ENCODE measurements around the gene SYT17.

The SYT17 gene

DNA sequence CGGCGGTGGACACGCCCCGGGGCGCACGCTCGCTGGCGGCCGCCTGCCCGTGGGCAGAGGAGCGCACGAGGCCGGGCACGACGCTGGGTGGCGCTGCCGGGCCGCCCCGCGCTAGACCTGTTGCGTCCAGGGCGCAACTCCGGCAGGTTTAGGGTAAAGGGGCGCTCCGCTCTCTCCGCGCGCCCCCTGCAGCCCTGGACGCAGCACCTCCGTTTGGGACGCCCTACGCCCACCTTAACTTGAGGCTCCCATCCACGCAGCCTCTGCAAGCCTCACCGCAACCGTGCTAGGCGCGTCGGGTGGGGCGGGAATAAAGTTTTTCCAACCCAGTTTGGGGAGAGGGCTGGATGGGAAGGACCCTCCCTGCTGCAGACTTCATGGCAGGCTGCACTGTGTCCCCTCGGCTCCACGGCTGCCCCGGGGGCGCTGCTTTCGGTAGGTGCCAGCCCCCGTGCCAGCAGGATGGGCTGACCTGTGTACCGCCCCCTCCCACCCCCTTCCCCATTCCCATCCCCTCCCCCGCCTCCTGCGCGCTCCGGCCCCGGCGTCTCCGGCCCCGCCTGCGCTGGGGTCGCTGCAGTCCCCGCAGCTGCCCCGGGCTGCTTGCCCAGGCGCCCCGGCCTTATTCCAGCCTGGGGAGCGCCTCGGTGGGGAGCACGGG, at the start of gene SYT17:
TSS of gene SYT17 (plus strand) at position 531 of the 661 bp plus-strand sequence. CDS start 407 bp downstream, outside the sequence.
- peaks cover 18% of the 10 kb centered on the region for H3K27me3 ChIP-seq (ENCODE audit: control insufficient read depth, insufficient read depth, low read length)
- H3K36me3 ChIP-seq (ENCODE audit: control insufficient read depth, insufficient read depth, low read length): no peaks in the 10 kb centered on the region
- H3K9me3 ChIP-seq (ENCODE audit: control insufficient read depth, insufficient read depth, low read length): no peaks in the 10 kb centered on the region
- H3K4me1 ChIP-seq (ENCODE audit: control insufficient read depth, insufficient read depth, low read length): no peaks in the 10 kb centered on the region
- no peak within 1 kb of the TSS for H3K27ac ChIP-seq (ENCODE audit: low read depth, low read length)
- H3K9ac ChIP-seq (ENCODE audit: low read depth, low read length): peak within 1 kb of the TSS; percentile 10; the same call in 1 of the 2 replicates
- H3K4me3 ChIP-seq (ENCODE audit: low read depth, low read length): peak within 1 kb of the TSS; percentile 78

DNA sequence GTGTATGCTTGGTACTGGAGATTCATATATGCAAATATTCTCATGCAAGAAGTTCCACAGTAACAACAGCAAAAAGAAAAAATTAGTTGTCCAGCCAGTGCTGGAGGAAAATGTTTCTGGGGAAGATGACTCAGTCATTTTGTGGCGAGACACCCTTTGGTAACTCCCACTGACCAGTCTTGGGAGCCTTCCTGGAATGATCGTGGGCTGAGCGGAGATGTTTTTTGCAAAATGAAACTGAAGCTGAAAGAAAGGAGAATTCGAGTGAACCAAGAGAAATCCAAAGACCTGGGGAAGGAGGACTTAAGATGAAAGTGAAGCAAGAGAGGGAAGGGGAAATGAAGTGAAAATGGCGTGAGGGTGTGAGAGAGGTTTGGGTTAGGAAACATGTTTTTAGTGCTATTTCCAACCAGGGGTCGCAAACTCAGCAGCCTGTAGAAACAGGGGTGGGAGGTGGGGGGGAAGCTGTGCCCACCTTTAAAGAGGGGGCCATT, 49.1 kb upstream of the SYT17 start:
- Histone ChIP-seq H3K36me3 (ENCODE audit: control insufficient read depth, insufficient read depth, low read length) (no peaks in the 10 kb centered on the region), H3K4me1 (ENCODE audit: control insufficient read depth, insufficient read depth, low read length) (peaks cover 18% of the 10 kb centered on the region), H3K9me3 (ENCODE audit: control insufficient read depth, insufficient read depth, low read length) (no peaks in the 10 kb centered on the region), H3K27me3 (ENCODE audit: control insufficient read depth, insufficient read depth, low read length) (peaks cover 31% of the 10 kb centered on the region), H3K9ac (ENCODE audit: low read depth, low read length) (no peak overlapping the region), H3K27ac (ENCODE audit: low read depth, low read length) (no peak overlapping the region), H3K4me3 (ENCODE audit: low read depth, low read length) (no peak overlapping the region)

- Histone ChIP-seq H3K9ac (ENCODE audit: low read depth, low read length) (no peak overlapping the region), H3K4me3 (ENCODE audit: low read depth, low read length) (no peak overlapping the region), H3K4me1 (ENCODE audit: control insufficient read depth, insufficient read depth, low read length) (peaks cover 18% of the 10 kb centered on the region), H3K27ac (ENCODE audit: low read depth, low read length) (no peak overlapping the region), H3K36me3 (ENCODE audit: control insufficient read depth, insufficient read depth, low read length) (no peaks in the 10 kb centered on the region), H3K9me3 (ENCODE audit: control insufficient read depth, insufficient read depth, low read length) (no peaks in the 10 kb centered on the region), H3K27me3 (ENCODE audit: control insufficient read depth, insufficient read depth, low read length) (peaks cover 26% of the 10 kb centered on the region)
These were observed 48.5 kb upstream of the SYT17 start for GRCh38 chr16:19119564-19119963.

DNA sequence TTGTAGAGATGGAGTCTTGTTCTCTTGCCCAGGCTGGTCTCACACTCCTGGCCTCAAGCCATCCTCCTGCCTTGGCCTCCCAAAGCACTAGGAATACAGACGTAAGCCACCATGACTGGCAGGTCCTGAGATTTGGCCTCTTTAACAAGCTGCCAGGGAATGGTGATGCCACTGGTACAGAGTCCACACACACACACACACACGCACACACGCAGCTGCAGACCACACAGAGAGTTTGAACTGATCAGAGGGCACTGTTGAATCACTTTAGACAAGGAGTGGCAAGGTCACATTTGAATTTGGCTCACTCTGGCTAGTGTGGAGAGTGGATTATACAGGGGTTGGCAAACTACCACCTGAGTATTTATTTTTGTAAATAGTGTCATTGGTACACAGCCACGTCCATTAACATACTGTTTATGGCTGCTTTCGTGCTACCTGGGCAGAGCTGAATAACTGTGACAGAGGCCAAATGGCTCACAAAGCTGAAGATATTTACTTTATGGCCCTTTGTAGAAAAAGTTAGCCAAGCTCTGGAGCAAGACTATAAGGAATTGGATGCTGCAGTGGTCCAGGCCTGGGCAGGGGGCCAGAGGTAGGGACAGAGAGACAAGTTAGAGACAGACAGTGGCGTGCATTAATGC, 44.4 kb upstream of the SYT17 start:
- H3K4me1 ChIP-seq (ENCODE audit: control insufficient read depth, insufficient read depth, low read length): 0 out of 2 replicates have a peak, but pooled peaks cover 3% of the 10 kb centered on the region
- no peaks in the 10 kb centered on the region for H3K9me3 ChIP-seq (ENCODE audit: control insufficient read depth, insufficient read depth, low read length)
- H3K36me3 ChIP-seq (ENCODE audit: control insufficient read depth, insufficient read depth, low read length): no peaks in the 10 kb centered on the region
- H3K27me3 ChIP-seq (ENCODE audit: control insufficient read depth, insufficient read depth, low read length): no peaks in the 10 kb centered on the region
- H3K27ac ChIP-seq (ENCODE audit: low read depth, low read length): no peak overlapping the region
- no peak overlapping the region for H3K4me3 ChIP-seq (ENCODE audit: low read depth, low read length)
- H3K9ac ChIP-seq (ENCODE audit: low read depth, low read length): no peak overlapping the region

GRCh38 chr16:19126300-19126699, 41.7 kb upstream of the SYT17 start:
- H3K36me3 ChIP-seq (ENCODE audit: control insufficient read depth, insufficient read depth, low read length): no peaks in the 10 kb centered on the region
- no peak overlapping the region for H3K27ac ChIP-seq (ENCODE audit: low read depth, low read length)
- no peak overlapping the region for H3K4me3 ChIP-seq (ENCODE audit: low read depth, low read length)
- H3K27me3 ChIP-seq (ENCODE audit: control insufficient read depth, insufficient read depth, low read length): no peaks in the 10 kb centered on the region
- H3K9ac ChIP-seq (ENCODE audit: low read depth, low read length): no peak overlapping the region
- H3K4me1 ChIP-seq (ENCODE audit: control insufficient read depth, insufficient read depth, low read length): peaks cover 15% of the 10 kb centered on the region
- H3K9me3 ChIP-seq (ENCODE audit: control insufficient read depth, insufficient read depth, low read length): no peaks in the 10 kb centered on the region

DNA sequence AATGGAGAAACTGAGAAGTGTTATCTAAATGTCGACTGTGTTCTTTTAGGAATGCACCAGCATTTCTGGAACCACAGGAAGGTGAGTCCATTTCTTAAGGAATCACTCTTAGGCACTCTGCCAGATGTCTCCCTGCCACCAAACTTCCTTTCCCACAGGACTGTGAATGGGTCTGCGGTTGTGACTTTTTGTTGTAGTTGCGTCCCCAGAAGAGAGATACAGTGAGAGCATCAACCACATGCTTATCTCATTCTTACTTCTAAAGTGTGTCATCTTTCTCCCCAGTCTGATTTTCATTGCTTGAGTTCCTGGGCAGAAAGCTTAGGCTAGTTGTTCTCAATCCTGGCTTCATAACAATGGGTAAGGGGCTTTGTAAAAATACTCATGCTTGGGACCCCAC, 40.8 kb upstream of the SYT17 start:
- no peak overlapping the region for H3K27ac ChIP-seq (ENCODE audit: low read depth, low read length)
- H3K9me3 ChIP-seq (ENCODE audit: control insufficient read depth, insufficient read depth, low read length): no peaks in the 10 kb centered on the region
- peaks cover 17% of the 10 kb centered on the region for H3K4me1 ChIP-seq (ENCODE audit: control insufficient read depth, insufficient read depth, low read length)

DNA sequence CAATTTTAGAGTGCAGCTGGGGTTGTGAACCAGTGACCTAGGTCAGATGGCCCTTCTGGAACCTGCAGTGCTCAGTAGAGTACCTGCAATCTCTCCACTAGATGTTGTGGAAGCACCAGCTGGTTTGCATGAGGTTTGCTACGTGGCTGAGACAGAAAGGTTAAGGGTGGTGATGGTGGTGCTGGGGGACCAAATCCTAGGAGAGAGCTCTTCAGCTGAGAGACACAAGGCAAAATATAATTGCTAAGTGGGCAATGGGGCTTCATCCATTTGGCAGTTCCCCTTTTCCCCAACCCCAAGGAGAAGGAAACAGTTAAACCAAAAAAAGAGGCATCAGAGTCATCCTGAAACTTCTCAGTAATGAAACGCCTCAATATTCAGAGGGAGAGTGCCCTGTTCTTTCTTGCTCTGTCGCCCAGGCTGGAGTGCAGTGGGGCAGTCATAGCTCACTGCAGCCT, 40.3 kb upstream of the SYT17 start:
- H3K9ac ChIP-seq (ENCODE audit: low read depth, low read length): no peak overlapping the region
- H3K27me3 ChIP-seq (ENCODE audit: control insufficient read depth, insufficient read depth, low read length): no peaks in the 10 kb centered on the region
- H3K27ac ChIP-seq (ENCODE audit: low read depth, low read length): no peak overlapping the region
- no peaks in the 10 kb centered on the region for H3K9me3 ChIP-seq (ENCODE audit: control insufficient read depth, insufficient read depth, low read length)
- H3K36me3 ChIP-seq (ENCODE audit: control insufficient read depth, insufficient read depth, low read length): no peaks in the 10 kb centered on the region
- no peak overlapping the region for H3K4me3 ChIP-seq (ENCODE audit: low read depth, low read length)
- peaks cover 17% of the 10 kb centered on the region for H3K4me1 ChIP-seq (ENCODE audit: control insufficient read depth, insufficient read depth, low read length)

More for the DNA sequence above, 40.8 kb upstream of the SYT17 start:
- Histone ChIP-seq H3K4me3 (ENCODE audit: low read depth, low read length) (no peak overlapping the region), H3K9ac (ENCODE audit: low read depth, low read length) (no peak overlapping the region), H3K27me3 (ENCODE audit: control insufficient read depth, insufficient read depth, low read length) (no peaks in the 10 kb centered on the region), H3K36me3 (ENCODE audit: control insufficient read depth, insufficient read depth, low read length) (no peaks in the 10 kb centered on the region)

DNA sequence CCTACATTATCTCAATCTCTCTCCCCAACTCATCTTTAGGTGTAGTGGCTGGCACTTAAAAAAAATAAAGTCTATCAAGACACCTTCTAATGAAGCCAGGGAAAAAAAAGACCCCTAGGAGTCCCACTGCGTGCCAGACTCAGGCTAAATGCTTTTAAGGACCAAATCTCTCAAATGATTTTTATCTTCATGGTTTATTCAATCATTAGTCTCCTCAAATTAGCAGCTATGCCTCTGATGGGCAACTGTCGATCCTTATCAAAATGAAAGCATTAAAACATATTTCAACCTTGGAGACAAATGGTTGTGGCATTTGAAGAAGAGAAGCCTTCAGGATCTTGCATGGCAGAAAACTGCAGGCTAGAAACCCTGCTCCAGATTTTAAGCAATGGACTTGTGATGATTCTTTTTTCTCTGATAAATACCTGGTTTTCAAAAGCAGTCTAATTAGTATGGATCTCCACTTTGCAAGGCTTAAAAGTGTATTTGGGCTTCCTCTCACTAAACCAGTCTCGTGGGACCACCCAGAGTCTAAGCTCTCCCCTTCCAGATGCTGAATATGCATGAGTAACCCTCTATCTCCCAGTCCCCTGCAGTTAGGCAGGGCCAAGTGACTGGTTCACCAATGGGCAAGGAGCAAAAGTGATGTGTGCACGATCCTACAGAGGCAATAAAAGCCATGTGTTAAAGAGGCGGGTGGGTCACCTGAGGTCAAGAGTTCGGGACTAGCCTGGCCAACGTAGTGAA, 39.4 kb upstream of the SYT17 start:
- Histone ChIP-seq H3K36me3 (ENCODE audit: control insufficient read depth, insufficient read depth, low read length) (no peaks in the 10 kb centered on the region), H3K27ac (ENCODE audit: low read depth, low read length) (no peak overlapping the region), H3K27me3 (ENCODE audit: control insufficient read depth, insufficient read depth, low read length) (no peaks in the 10 kb centered on the region), H3K9me3 (ENCODE audit: control insufficient read depth, insufficient read depth, low read length) (no peaks in the 10 kb centered on the region), H3K9ac (ENCODE audit: low read depth, low read length) (no peak overlapping the region), H3K4me3 (ENCODE audit: low read depth, low read length) (no peak overlapping the region), H3K4me1 (ENCODE audit: control insufficient read depth, insufficient read depth, low read length) (peaks cover 17% of the 10 kb centered on the region)

DNA sequence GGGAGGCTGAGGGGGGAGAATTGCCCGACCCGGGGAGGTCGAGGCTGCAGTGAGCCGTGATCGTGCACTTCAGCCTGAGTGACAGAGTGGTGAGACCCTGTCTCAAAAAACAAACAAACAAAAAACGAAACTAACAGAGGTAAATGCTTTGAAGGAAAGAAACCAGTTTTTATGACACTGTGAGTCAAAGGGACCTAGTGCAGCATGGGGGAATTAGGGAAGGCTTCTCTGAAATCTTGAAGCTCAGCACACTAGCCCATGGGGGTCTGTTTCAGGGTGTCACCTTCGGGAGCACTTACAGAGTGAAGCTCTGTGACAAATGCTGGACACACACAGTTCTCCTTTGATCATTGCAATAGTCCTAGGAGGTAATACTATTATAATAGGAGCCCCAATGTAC, 37.7 kb upstream of the SYT17 start:
- H3K4me1 ChIP-seq (ENCODE audit: control insufficient read depth, insufficient read depth, low read length): peaks cover 17% of the 10 kb centered on the region

DNA sequence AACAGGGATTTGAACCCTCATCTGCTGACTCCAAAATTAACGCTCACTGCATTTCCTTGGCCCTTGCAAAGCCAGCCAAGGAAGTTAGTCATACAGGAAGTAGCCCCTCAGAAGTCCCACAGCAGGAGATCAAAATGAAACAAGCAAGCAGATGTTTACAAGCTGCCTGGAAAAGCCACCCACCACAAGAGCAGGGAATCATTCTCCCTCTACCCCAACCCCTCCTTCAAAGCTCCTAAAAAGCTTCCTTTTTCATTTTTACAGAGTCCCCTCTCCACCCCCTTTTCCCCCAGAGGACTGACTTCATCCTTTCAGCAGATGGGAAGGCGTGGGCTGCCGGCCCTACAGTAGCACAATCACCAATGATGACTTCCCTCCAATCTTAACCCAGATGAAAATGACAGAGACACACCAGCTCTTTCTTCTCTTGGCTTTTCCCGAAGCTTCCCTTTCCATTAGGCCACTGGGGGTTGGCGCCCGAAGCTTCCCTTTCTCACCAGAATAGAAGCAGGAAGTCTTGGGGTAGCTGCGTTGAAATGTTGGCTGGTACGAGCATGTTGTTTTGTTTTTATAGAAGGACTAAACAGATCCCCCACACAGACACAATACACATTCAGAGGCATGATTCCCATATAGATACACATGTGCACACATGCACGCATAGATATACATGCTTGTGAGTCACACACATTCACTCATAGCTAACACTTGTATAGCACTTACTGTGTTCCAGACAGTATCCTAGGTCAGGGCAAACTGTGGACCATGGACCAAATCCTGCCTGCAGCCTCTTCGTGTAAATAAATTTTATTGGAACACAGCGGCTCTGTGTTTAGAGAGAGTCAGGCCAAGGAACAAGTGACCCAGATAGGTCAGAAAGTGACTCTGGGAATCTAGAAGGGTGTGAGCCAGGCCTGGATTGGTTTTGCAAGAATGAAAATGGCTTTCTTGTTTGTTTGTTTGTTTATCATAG, 36.9 kb upstream of the SYT17 start:
- no peak overlapping the region for H3K9ac ChIP-seq (ENCODE audit: low read depth, low read length)

More for the DNA sequence above, 37.7 kb upstream of the SYT17 start:
- Histone ChIP-seq H3K27ac (ENCODE audit: low read depth, low read length) (peak overlapping the region; percentile 88), H3K9ac (ENCODE audit: low read depth, low read length) (no peak overlapping the region), H3K4me3 (ENCODE audit: low read depth, low read length) (no peak overlapping the region), H3K36me3 (ENCODE audit: control insufficient read depth, insufficient read depth, low read length) (no peaks in the 10 kb centered on the region), H3K9me3 (ENCODE audit: control insufficient read depth, insufficient read depth, low read length) (no peaks in the 10 kb centered on the region), H3K27me3 (ENCODE audit: control insufficient read depth, insufficient read depth, low read length) (no peaks in the 10 kb centered on the region)

More for the DNA sequence above, 36.9 kb upstream of the SYT17 start:
- Histone ChIP-seq H3K9me3 (ENCODE audit: control insufficient read depth, insufficient read depth, low read length) (no peaks in the 10 kb centered on the region), H3K27ac (ENCODE audit: low read depth, low read length) (peak overlapping the region; percentile 88), H3K4me3 (ENCODE audit: low read depth, low read length) (no peak overlapping the region), H3K36me3 (ENCODE audit: control insufficient read depth, insufficient read depth, low read length) (no peaks in the 10 kb centered on the region), H3K4me1 (ENCODE audit: control insufficient read depth, insufficient read depth, low read length) (peaks cover 17% of the 10 kb centered on the region), H3K27me3 (ENCODE audit: control insufficient read depth, insufficient read depth, low read length) (no peaks in the 10 kb centered on the region)
